ENCODE data around the gene VPS72. TPM values are rescaled to one million over a fixed set of nuclear protein-coding genes. Genes with fewer than 3 reads are reported as not detected.

VPS72 gene
- total and polyA plus RNA-seq, 10 of the 15 experiments (the other 5 are each of a cell fraction or from before 2014, with no cell fraction given), result 6.7 to 77.8 (median 58.1) TPM

- TF ChIP-seq BCLAF1 (IDR thresholded peaks at IDR 0.05) (no peak), CHD1 (IDR thresholded peaks at IDR 0.05; ENCODE audit: low read depth, low read length) (no peak), E2F4 (IDR thresholded peaks at IDR 0.05; ENCODE audit: low read depth, low read length) (no peak; the same call in 1 of the 2 replicates), ZBTB33 (IDR thresholded peaks at IDR 0.05) (0 out of 2 replicates have a peak, but pooled peaks have one; percentile 35), RAD21 (IDR thresholded peaks at IDR 0.05; ENCODE audit: insufficient read depth, low read depth, low read length) (no peak), POLR2AphosphoS2 (IDR thresholded peaks at IDR 0.05; ENCODE audit: low read depth, low read length) (no peak; the same call in 1 of the 2 replicates), ZNF274 (IDR thresholded peaks at IDR 0.05; ENCODE audit: insufficient read depth, insufficient read length) (no peak), CHD2 (IDR thresholded peaks at IDR 0.05; ENCODE audit: borderline replicate concordance, low read depth, low read length) (peak; percentile 93), ZNF622 (IDR thresholded peaks at IDR 0.05) (no peak), NKRF (conservative IDR thresholded peaks at IDR 0.05) (peak; percentile 84), SPI1 (IDR thresholded peaks at IDR 0.05; ENCODE audit: borderline replicate concordance, insufficient read depth, low read depth, low read length) (peak; percentile 76), CTCF (IDR thresholded peaks at IDR 0.05 in 2 of 3, conservative IDR thresholded peaks at IDR 0.05 in 1 of 3; ENCODE audit: control insufficient read depth in 2 of 3, extremely low read depth in 1 of 3, insufficient read depth in 1 of 3, low read depth in 3 of 3, low read length in 3 of 3) (no peak), SMAD1 (IDR thresholded peaks at IDR 0.05; ENCODE audit: low read depth, partially characterized antibody) (no peak), NFIC (IDR thresholded peaks at IDR 0.05; ENCODE audit: low read depth, low read length) (0 out of 2 replicates have a peak, but pooled peaks have one; percentile 55)
Observed at GRCh38 chr1:151165738-151166504, 24.1 kb downstream of the VPS72 start, which contains the start of the genes LYSMD1 and SCNM1 (continued).
